HT1080 (cell line): ENCODE measurements around the gene EFEMP2. TPM values are rescaled to one million over a fixed set of nuclear protein-coding genes. Genes with fewer than 3 reads are reported as not detected.

Experiments
- DNase-seq: peaks from one replicate; pipeline ENCODE4 v3.0.0-alpha.2; 2015; ENCODE audit warnings: low read depth
- total RNA-seq: library from RNA; depleted of rRNA; stranded (reverse); fragments of >200 nt; shearing (Covaris generic); gene quantifications from 2 replicates; pipeline ENCODE4 v1.2.3, GENCODE V29; 2014

Gene EFEMP2
- total RNA-seq, 1 experiment from 2014 or later, result 32.0 TPM

GRCh38 chr11:65900899-65901180, 28.2 kb upstream of the EFEMP2 start:
- no peak for DNase-seq

GRCh38 chr11:65900125-65900898, 27.7 kb upstream of the EFEMP2 start, which contains the start of gene FOSL1:
FOSL1 (minus strand) TSS chr11:65900388; CDS start chr11:65900339, 49 bp downstream.
- peak; percentile 98 for DNase-seq

- DNase-seq, result peak; percentile 95
Measured at GRCh38 chr11:65899356-65900124, 26.9 kb upstream of the EFEMP2 start.

- no peak for DNase-seq
Measured at GRCh38 chr11:65898656-65899355, 26.2 kb upstream of the EFEMP2 start.

GRCh38 chr11:65897020-65897471, 24.4 kb upstream of the EFEMP2 start:
- peak; percentile 57 for DNase-seq

GRCh38 chr11:65896034-65896999, 23.7 kb upstream of the EFEMP2 start:
- peak; percentile 29 for DNase-seq

- DNase-seq, result peak; percentile 40
Measured at GRCh38 chr11:65895482-65895981, 22.9 kb upstream of the EFEMP2 start.

GRCh38 chr11:65894034-65894591, 21.5 kb upstream of the EFEMP2 start:
- DNase-seq, result peak; percentile 61

- peak; percentile 68 for DNase-seq
Measured at GRCh38 chr11:65892661-65893317, 20.2 kb upstream of the EFEMP2 start.

- peak; percentile 71 for DNase-seq
Measured at GRCh38 chr11:65892137-65892540, 19.5 kb upstream of the EFEMP2 start.

- DNase-seq, result peak; percentile 88
Measured at GRCh38 chr11:65891219-65892136, 18.9 kb upstream of the EFEMP2 start.

- DNase-seq, result peak; percentile 98
Measured at GRCh38 chr11:65890324-65891218, 18.0 kb upstream of the EFEMP2 start, which contains the start of gene CCDC85B. CCDC85B (plus strand) TSS chr11:65890673; CDS start chr11:65890784, 111 bp downstream.

- DNase-seq, result peak; percentile 95
Measured at GRCh38 chr11:65888163-65888814, 15.7 kb upstream of the EFEMP2 start, which contains the start of gene FIBP. FIBP (minus strand) TSS chr11:65888471; CDS start chr11:65888418, 53 bp downstream.

- DNase-seq, result no peak
Measured at GRCh38 chr11:65887723-65888162, 15.1 kb upstream of the EFEMP2 start.

- DNase-seq, result no peak
Measured at GRCh38 chr11:65886826-65887722, 14.5 kb upstream of the EFEMP2 start.
